Loucy (cell line): Measurements from ENCODE around the gene CREG1.
A peak's percentile ranks its signal among the peaks of the same experiment; 100 is the strongest.

Source experiments
- H2AFZ ChIP-seq: fragments of 200-600 bp; sonication (generic); 2 replicates; pipeline ENCODE4 v1.6.0; 2016; ENCODE audit warnings: antibody characterized with exemption, mild to moderate bottlenecking, low read length, moderate library complexity
- H3F3A ChIP-seq: fragments of 200-600 bp; 2 replicates; pipeline ENCODE4 v1.6.0; 2016; ENCODE audit warnings: antibody characterized with exemption, low read depth, mild to moderate bottlenecking
- H3K27me3 ChIP-seq: fragments of 200-600 bp; sonication (generic); 2 replicates; pipeline ENCODE4 v1.6.1; 2014; ENCODE audit warnings: low read length, mild to moderate bottlenecking; ENCODE audit not compliant: insufficient read depth, poor library complexity, severe bottlenecking
- H3K36me3 ChIP-seq: fragments of 200-600 bp; sonication (generic); 2 replicates; pipeline ENCODE4 v1.6.1; 2016; ENCODE audit warnings: low read length; ENCODE audit not compliant: insufficient read depth
- H3K4me1 ChIP-seq: fragments of 200-600 bp; sonication (generic); 2 replicates; pipeline ENCODE4 v1.5.1; 2014; ENCODE audit warnings: low read length, mild to moderate bottlenecking; ENCODE audit not compliant: insufficient read depth, poor library complexity, severe bottlenecking
- H3K4me2 ChIP-seq: fragments of 200-600 bp; sonication (generic); 2 replicates; pipeline ENCODE4 v1.6.0; 2014; ENCODE audit warnings: antibody characterized with exemption, low read length, low read depth, mild to moderate bottlenecking; ENCODE audit not compliant: poor library complexity, severe bottlenecking
- H3K4me3 ChIP-seq: fragments of 200-600 bp; sonication (generic); 2 replicates; pipeline ENCODE4 v1.5.1; 2014; ENCODE audit warnings: low read length, mild to moderate bottlenecking, mixed read lengths; ENCODE audit not compliant: poor library complexity, severe bottlenecking
- H3K79me2 ChIP-seq: fragments of 200-600 bp; sonication (generic); 2 replicates; pipeline ENCODE4 v1.6.1; 2014; ENCODE audit warnings: low read length; ENCODE audit not compliant: insufficient read depth
- H3K9ac ChIP-seq: fragments of 200-600 bp; sonication (generic); 2 replicates; pipeline ENCODE4 v1.6.0; 2014; ENCODE audit warnings: mild to moderate bottlenecking, low read depth, low read length, moderate library complexity; ENCODE audit not compliant: poor library complexity, severe bottlenecking
- H3K9me2 ChIP-seq: fragments of 200-600 bp; sonication (generic); replicated peaks from 2 replicates; pipeline ENCODE4 v1.6.1; 2016; ENCODE audit warnings: low read depth, low read length, mixed read lengths
- H3K9me3 ChIP-seq: fragments of 200-600 bp; sonication (generic); 2 replicates; pipeline ENCODE4 v1.6.1; 2014; ENCODE audit warnings: mild to moderate bottlenecking, antibody characterized with exemption, low read length, low read depth; ENCODE audit not compliant: insufficient read depth
- H4K20me1 ChIP-seq: fragments of 200-600 bp; sonication (generic); 2 replicates; pipeline ENCODE4 v1.6.0; 2014; ENCODE audit warnings: antibody characterized with exemption, low read length, mild to moderate bottlenecking; ENCODE audit not compliant: insufficient read depth, poor library complexity, severe bottlenecking
- EZH2phosphoT487 ChIP-seq: fragments of 200-600 bp; IDR thresholded peaks from 2 replicates; pipeline ENCODE4 v1.6.1; 2018; ENCODE audit warnings: antibody characterized with exemption, mild to moderate bottlenecking, moderate library complexity, borderline replicate concordance
- TF ChIP-seq, protein P1 (sequence below): fragments of 200-600 bp; sonication (generic); conservative IDR thresholded peaks from 2 replicates; pipeline ENCODE4 v1.5.1; 2014; ENCODE audit warnings: mild to moderate bottlenecking, antibody characterized with exemption, low read length

Gene CREG1

DNA sequence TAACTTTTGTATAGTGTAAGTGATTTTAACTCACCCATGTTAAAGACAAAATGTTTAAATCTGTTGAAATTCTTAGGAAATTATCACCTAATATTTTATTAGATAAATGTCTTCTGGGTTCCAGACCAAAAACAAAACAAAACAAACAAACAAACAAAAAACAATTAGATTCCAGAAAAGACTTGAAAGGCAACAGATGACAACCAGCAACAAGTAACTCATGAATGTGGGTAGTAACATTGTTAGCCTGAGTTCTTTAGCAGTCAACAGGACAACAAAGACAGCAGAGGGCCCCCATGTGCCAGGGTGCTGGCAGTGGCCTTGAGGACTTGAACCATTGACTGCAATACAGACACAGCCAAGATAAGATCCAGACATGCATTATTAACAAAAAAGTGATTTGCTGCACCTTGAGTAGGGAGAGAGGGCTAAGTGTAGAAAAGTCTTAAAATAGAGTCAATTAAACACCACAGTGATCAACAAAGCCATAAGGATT, 32.8 kb downstream of the CREG1 start:
- H2AFZ ChIP-seq: no peak overlapping the region
- peaks cover 21% of the 10 kb centered on the region for H3K4me1 ChIP-seq
- H3K27me3 ChIP-seq: no peaks in the 10 kb centered on the region
- no peak overlapping the region for H3K4me2 ChIP-seq
- no peak overlapping the region for H3K9ac ChIP-seq
- no peaks in the 10 kb centered on the region for H3F3A ChIP-seq
- H3K79me2 ChIP-seq: peaks cover 26% of the 10 kb centered on the region
- H3K36me3 ChIP-seq: no peaks in the 10 kb centered on the region
- H3K4me3 ChIP-seq: no peak overlapping the region
- H4K20me1 ChIP-seq: peaks cover 12% of the 10 kb centered on the region
- TF ChIP-seq EZH2phosphoT487: no peak
- TF ChIP-seq, protein P1, sequence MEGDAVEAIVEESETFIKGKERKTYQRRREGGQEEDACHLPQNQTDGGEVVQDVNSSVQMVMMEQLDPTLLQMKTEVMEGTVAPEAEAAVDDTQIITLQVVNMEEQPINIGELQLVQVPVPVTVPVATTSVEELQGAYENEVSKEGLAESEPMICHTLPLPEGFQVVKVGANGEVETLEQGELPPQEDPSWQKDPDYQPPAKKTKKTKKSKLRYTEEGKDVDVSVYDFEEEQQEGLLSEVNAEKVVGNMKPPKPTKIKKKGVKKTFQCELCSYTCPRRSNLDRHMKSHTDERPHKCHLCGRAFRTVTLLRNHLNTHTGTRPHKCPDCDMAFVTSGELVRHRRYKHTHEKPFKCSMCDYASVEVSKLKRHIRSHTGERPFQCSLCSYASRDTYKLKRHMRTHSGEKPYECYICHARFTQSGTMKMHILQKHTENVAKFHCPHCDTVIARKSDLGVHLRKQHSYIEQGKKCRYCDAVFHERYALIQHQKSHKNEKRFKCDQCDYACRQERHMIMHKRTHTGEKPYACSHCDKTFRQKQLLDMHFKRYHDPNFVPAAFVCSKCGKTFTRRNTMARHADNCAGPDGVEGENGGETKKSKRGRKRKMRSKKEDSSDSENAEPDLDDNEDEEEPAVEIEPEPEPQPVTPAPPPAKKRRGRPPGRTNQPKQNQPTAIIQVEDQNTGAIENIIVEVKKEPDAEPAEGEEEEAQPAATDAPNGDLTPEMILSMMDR: peak; percentile 60
- no peaks in the 10 kb centered on the region for H3K9me2 ChIP-seq
- no peaks in the 10 kb centered on the region for H3K9me3 ChIP-seq

DNA sequence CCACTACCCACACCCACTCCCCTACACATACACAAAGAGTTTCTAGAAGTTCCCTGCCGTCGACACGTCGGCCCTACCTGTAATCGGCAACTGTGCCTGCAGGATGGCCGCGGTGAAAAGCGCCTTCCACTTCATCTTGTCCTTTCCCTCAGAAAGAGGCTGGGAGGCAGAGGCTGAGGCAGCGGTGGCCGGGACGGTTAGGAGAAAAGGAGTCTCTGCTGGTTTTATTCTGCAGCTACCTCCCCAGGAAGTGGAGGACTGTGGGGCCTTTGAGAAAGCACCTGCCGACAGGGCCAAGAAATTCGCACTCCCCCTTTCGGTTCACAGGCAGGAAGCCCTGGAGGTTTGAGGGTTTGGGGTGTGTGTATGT, 35.2 kb downstream of the CREG1 start, which contains the start of gene CD247:
Gene CD247, minus strand, starts transcription at position 199 of the 370 bp plus-strand sequence. Its CDS starts 64 bp downstream, at position 135.
- peak within 1 kb of the TSS; percentile 92 for H3K4me3 ChIP-seq
- H3K4me1 ChIP-seq: peaks cover 43% of the 10 kb centered on the region
- no peaks in the 10 kb centered on the region for H3K9me2 ChIP-seq
- peak within 1 kb of the TSS; percentile 90 for H2AFZ ChIP-seq
- no peak for TF ChIP-seq EZH2phosphoT487
- TF ChIP-seq, protein P1: peak; percentile 53
- peaks cover 31% of the 10 kb centered on the region for H4K20me1 ChIP-seq
- H3K36me3 ChIP-seq: no peaks in the 10 kb centered on the region
- no peaks in the 10 kb centered on the region for H3F3A ChIP-seq
- H3K9me3 ChIP-seq: no peaks in the 10 kb centered on the region
- peak within 1 kb of the TSS; percentile 95 for H3K9ac ChIP-seq
- H3K4me2 ChIP-seq: peak within 1 kb of the TSS; percentile 94
- peaks cover 51% of the 10 kb centered on the region for H3K79me2 ChIP-seq
- no peaks in the 10 kb centered on the region for H3K27me3 ChIP-seq

DNA sequence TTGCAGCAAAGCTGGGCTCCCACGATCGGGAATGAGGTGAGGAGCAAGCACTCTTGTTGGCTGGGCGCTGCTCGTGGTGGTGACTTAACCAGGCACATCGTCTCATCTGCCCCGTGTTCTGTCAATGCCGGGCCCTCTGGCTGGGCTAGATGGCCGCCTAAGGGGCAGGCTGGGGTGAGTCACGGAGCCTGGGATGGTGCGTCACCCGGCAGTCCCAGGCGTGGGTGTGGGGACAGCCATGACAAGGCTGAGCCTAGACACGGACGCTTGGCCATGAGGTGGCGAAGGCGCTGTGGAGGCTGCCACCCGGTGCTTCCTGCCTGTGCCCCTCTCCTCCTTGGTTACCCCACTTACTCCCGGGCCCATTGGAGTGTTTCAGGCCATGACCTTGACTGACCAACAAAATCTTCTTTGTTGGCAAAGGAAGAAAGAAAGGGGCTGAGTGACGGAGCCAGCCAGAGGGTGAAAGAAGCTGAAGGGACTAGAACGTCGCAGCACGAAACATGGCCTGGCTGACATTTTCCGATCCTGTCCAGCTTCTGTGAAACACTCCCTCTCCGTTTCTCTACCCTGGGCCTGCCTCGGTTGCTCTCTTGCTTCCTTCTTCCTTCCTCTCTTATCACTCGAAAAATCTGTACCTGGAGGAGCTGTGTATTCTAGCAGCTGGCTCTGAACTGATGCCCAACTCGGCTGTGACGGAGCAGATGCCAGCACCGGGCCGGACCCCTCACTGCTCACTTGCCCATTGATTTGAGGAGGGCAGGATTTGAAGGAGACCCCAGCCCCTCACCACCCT, 35.8 kb downstream of the CREG1 start:
- Histone ChIP-seq H3K27me3 (no peaks in the 10 kb centered on the region), H3K9ac (peak overlapping the region; percentile 95), H3K4me3 (peak overlapping the region; percentile 92), H3F3A (no peaks in the 10 kb centered on the region), H3K36me3 (no peaks in the 10 kb centered on the region), H3K9me3 (no peaks in the 10 kb centered on the region), H3K9me2 (no peaks in the 10 kb centered on the region), H2AFZ (peak overlapping the region; percentile 90), H3K4me1 (peaks cover 49% of the 10 kb centered on the region), H3K4me2 (peak overlapping the region; percentile 94), H4K20me1 (peaks cover 37% of the 10 kb centered on the region), H3K79me2 (peaks cover 57% of the 10 kb centered on the region)
- TF ChIP-seq EZH2phosphoT487: no peak
- TF ChIP-seq, protein P1: 0 out of 2 replicates have a peak, but pooled peaks have one; percentile 5
